Body of pancreas (tissue), 4 donors: ENCODE data around the gene PANX2. TPM values are rescaled to one million over a fixed set of nuclear protein-coding genes. Genes with fewer than 3 reads are reported as not detected.

Experiments
- ATAC-seq: fragments of 150-250 bp; one replicate; pipeline ENCODE4 v1.9.1; 2016
- DNase-seq, 4 donors: peaks; one replicate each; pipeline ENCODE4 v3.0.0-alpha.2; 2019
- H3K27ac ChIP-seq, 4 donors: fragments of 200-600 bp; sonication (generic); 1 replicate in 3 of 4; 2 replicates in 1 of 4; pipeline versions ENCODE4 v1.5.1 to v1.6.1; 2016 to 2019; ENCODE audit warnings: mild to moderate bottlenecking in 1 of 4, mixed read lengths in 1 of 4, moderate library complexity in 1 of 4
- H3K27me3 ChIP-seq, 2 donors: fragments of 200-600 bp; sonication (generic); one replicate each; pipeline ENCODE4 v1.6.0; 2016; ENCODE audit warnings: mild to moderate bottlenecking in 1 of 2
- H3K36me3 ChIP-seq, 2 donors: fragments of 200-600 bp; sonication (generic); replicated peaks in 1 of 2; 2 replicates each; pipeline ENCODE4 v1.5.1; 2016; ENCODE audit warnings: low read depth in 2 of 2; ENCODE audit not compliant: insufficient read depth in 1 of 2
- H3K4me1 ChIP-seq: fragments of 200-600 bp; sonication (generic); one replicate; pipeline ENCODE4 v1.6.0; 2016
- H3K4me3 ChIP-seq, 2 donors: fragments of 200-600 bp; sonication (generic); 1 replicate in 1 of 2; 2 replicates in 1 of 2; pipeline ENCODE4 v1.5.1; 2016 to 2019
- H3K9me3 ChIP-seq, 3 donors: fragments of 200-600 bp; sonication (generic); 1 replicate in 2 of 3; 2 replicates in 1 of 3; pipeline ENCODE4 v1.5.1; 2016
- POLR2A ChIP-seq, 3 donors: fragments of 450-650 bp; IDR thresholded peaks; one replicate each; pipeline ENCODE4 v1.6.1; 2016; ENCODE audit warnings: antibody characterized with exemption in 3 of 3, mild to moderate bottlenecking in 2 of 3
- WGBS, 2 donors: methylation state at CpG; one replicate each; pipeline ENCODE4 v1.1.5; 2017; 5-methylcytosine and 5-hydroxymethylcytosine counted together
- intact Hi-C: fragments of 100-400 bp; cut with DNase I; formaldehyde crosslinking; loops from one replicate; pipeline ENCODE4 v1.15.1; 2023
- total RNA-seq, 2 donors: library from RNA; depleted of rRNA; stranded (reverse); fragments of >200 nt; gene quantifications; one replicate each; pipeline ENCODE4 v1.1.0, GENCODE V29; 2016
- TF ChIP-seq, protein P1 (sequence below), 7 experiments: fragments of 450-650 bp in 4 of 7; fragments of 200-600 bp in 3 of 7; sonication (generic) in 3 of 7; IDR thresholded peaks; one replicate each; pipeline ENCODE4 v1.5.1; 2016 to 2019; ENCODE audit warnings: antibody characterized with exemption in 7 of 7

The PANX2 gene
- total RNA-seq, 2 donors from 2014 or later: 0.33 to 3.1 TPM

DNA sequence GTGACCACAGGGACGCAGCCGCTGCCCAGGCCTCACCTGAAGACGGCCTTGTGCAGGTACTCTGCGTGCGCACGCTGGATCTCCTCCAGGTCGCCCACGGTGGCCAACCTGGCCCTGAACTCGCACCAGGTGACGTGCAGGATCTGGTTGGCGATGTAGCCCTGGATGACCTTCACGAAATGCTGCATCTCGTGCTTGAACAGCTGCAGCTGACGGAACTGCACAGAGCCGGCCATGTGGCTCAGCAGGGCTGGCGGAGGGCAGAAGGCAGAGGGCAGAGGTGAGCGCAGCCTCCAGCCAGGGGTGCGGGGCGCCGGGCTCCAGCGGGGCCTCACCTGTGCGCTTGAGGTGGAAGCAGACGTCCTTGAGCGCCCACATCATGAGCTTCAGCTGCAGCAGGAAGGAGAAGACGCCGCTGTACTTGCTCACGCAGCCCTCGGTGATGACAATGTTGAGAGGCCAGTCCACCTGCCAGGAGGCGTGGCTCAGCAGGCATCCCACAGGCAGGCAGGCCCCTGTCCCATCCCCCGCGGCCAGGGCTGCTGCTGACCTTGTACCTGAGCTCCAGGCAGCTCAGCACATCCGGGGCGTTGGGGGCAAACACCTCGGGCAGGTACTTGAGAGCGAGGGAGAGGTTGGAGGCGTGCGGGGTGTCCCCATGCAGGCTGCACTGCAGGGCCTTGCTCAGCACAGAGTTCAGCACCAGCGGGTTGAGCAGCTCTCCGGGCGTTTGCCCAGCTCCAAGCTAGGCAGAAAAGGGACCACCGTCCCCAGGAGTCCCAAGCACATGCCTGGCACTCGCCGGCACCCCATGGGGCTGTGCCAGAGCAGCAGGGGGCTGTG lies 47.8 kb downstream of the PANX2 start:
- DNase-seq (peak in 2 of 4 donors; percentile 30 to 45), ATAC-seq (no peak)
- Histone ChIP-seq H3K27ac (no peak overlapping the region), H3K4me3 (no peak overlapping the region), H3K36me3 (peaks cover 17 to 49% of the 10 kb centered on the region in 2 donors), H3K4me1 (peaks cover 17% of the 10 kb centered on the region), H3K27me3 (no peaks in the 10 kb centered on the region), H3K9me3 (no peaks in the 10 kb centered on the region)
- 74 to 79% methylated on average over 7 to 41 of the region's 43 CpGs for WGBS, 2 donors
- intact Hi-C loops: no loop called here
- TF ChIP-seq, protein P1, sequence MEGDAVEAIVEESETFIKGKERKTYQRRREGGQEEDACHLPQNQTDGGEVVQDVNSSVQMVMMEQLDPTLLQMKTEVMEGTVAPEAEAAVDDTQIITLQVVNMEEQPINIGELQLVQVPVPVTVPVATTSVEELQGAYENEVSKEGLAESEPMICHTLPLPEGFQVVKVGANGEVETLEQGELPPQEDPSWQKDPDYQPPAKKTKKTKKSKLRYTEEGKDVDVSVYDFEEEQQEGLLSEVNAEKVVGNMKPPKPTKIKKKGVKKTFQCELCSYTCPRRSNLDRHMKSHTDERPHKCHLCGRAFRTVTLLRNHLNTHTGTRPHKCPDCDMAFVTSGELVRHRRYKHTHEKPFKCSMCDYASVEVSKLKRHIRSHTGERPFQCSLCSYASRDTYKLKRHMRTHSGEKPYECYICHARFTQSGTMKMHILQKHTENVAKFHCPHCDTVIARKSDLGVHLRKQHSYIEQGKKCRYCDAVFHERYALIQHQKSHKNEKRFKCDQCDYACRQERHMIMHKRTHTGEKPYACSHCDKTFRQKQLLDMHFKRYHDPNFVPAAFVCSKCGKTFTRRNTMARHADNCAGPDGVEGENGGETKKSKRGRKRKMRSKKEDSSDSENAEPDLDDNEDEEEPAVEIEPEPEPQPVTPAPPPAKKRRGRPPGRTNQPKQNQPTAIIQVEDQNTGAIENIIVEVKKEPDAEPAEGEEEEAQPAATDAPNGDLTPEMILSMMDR (IDR thresholded peaks at IDR 0.05): no peak
- no peak for TF ChIP-seq POLR2A (IDR thresholded peaks at IDR 0.05)

DNA sequence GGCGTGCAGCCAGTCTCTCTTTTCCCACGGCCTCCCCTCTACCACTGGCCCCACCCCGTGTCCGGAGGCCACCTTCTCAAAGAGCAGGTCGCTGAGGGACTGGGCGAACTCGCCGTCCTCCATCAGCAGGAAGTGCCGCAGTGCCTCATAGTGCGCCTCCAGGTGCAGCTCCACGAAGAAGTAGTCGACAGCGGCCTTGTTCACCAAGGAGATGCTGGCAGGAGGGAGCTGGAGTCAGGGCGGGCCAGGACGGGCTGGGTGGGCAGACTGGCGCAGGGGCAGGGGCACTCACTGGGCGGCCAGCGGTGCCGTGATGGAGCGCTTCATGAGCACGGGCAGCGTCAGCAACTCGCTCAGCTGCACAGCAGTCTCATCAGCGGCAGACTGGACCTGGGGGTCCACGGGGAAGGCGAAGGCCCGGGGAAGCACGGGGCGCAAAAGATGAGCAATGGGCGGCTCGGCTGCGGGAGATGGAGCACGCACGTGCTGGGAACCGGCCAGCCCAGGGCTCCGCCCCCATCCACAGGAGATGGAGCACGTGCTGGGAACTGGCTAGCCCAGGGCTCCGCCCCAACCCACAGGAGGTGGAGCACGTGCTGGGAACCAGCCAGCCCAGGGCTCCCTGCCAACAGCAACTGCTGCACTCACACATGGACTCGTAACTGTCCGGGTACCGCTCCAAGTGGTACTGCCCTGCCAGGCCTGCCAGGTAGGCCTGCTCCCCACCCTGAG lies 48.6 kb downstream of the PANX2 start:
- TF ChIP-seq, protein P1 (IDR thresholded peaks at IDR 0.05): no peak
- TF ChIP-seq POLR2A (IDR thresholded peaks at IDR 0.05): no peak
- ATAC-seq (peak; percentile 91), DNase-seq (peak; percentile 91 to 97 (median 94))
- Histone ChIP-seq H3K36me3 (peaks cover 17 to 52% of the 10 kb centered on the region in 2 donors), H3K27me3 (no peaks in the 10 kb centered on the region), H3K4me3 (no peak overlapping the region), H3K9me3 (no peaks in the 10 kb centered on the region), H3K27ac (peak overlapping the region in 2 of 4 donors; percentile 25 to 36), H3K4me1 (peaks cover 17% of the 10 kb centered on the region)
- intact Hi-C loops: no loop called here
- 46 to 58% methylated on average over 17 to 35 of the region's 42 CpGs for WGBS, 2 donors

DNA sequence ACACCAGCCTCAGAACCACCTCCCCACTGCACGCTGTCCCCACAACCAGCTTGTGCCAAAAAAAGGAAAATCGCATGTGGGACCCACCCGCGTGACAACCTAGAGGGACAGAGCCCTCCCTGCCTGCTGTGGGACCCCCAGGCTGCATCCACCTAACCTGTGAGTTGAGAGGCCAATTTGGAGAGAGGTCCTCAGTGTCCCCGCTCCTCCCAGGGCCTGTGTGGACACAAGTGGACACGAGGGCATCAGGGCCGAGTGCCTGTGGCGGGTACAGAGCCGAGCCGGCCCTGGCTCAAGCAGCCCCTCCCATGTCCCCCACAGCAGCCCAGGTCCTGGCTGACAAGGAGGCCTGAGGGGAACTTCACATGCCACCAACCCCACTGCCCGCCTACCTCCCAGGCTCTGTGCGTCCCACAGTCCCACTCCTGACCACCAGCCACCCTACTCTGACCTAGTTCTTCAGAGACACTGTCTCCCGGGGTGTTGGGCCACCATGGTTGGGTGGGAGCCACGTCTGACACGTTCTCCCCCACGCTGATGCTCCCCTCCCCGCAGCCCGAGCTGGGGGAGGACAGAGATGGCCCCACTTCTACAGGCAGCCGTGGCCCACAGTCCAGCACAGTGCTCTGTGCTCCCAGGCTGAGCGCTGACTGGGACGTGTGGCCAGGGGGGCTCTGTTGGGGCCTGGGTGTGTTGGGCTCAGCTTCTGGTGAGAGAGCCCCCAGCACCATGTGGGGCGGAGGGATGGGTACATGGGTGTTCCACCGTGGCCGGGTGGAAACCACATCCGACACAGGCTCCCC lies 49.5 kb downstream of the PANX2 start:
- Histone ChIP-seq H3K4me3 (no peak overlapping the region), H3K36me3 (peaks cover 17 to 53% of the 10 kb centered on the region in 2 donors), H3K4me1 (peaks cover 17% of the 10 kb centered on the region), H3K9me3 (no peaks in the 10 kb centered on the region), H3K27me3 (no peaks in the 10 kb centered on the region), H3K27ac (peak overlapping the region in 2 of 4 donors; percentile 25 to 36)
- intact Hi-C loops: no loop called here
- WGBS, 2 donors: 82 to 85% methylated on average over 13 to 21 of the region's 25 CpGs
- TF ChIP-seq POLR2A (IDR thresholded peaks at IDR 0.05): no peak
- TF ChIP-seq, protein P1 (IDR thresholded peaks at IDR 0.05): no peak
- no peak for DNase-seq
- ATAC-seq: no peak

DNA sequence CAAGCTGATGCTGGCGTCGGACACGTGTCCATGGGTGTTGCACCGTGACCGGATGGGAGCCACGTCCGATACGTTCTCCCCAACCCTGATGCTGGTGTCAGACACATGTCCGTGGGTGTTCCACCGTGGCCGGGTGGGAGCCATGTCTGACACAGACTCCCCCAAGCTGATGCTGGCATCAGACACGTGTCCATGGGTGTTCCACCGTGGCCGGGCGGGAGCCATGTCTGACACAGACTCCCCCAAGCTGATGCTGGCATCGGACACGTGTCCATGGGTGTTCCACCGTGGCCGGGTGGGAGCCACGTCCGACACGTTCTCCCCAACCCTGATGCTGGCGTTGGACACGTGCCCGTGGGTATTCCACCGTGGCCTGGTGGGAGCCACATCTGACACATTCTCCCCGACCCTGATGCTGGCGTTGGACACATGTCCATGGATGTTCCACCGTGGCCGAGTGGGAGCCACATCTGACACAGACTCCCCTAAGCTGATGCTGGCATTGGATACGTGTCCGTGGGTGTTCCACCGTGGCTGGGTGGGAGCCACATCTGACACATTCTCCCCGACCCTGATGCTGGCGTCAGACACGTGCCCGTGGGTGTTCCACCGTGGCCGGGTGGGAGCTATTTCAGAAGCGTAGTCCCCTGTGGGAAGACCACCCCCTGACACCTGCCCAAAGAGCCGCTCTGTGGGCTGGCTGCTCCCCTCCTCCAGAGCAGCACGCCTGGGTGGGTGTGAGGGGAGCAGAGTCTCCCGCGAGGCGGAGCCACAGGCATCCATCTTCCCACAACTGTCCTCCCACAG lies 50.3 kb downstream of the PANX2 start:
- DNase-seq: no peak

More for the DNA sequence above, 50.3 kb downstream of the PANX2 start:
- Histone ChIP-seq H3K27ac (no peak overlapping the region), H3K4me3 (no peak overlapping the region), H3K36me3 (peaks cover 18 to 50% of the 10 kb centered on the region in 2 donors), H3K4me1 (peaks cover 24% of the 10 kb centered on the region), H3K27me3 (no peaks in the 10 kb centered on the region), H3K9me3 (no peaks in the 10 kb centered on the region)
- no peak for TF ChIP-seq POLR2A (IDR thresholded peaks at IDR 0.05)
- TF ChIP-seq, protein P1 (IDR thresholded peaks at IDR 0.05): no peak
- 91 to 97% methylated on average over 13 to 45 of the region's 45 CpGs for WGBS, 2 donors
- ATAC-seq: no peak
- intact Hi-C loops: no loop called here
